ENCODE data around the gene CTNNA3.
"Not testable (repeated sequence)": the region's sequence is repeated elsewhere in the genome, so short reads cannot be mapped to it uniquely, and the experiment has no call there.

The CTNNA3 gene

GRCh38 chr10:67602268-67602950 lies 93.6 kb downstream of the CTNNA3 start:
- no peak for DNase-seq (ENCODE audit: low read depth in 2 of 2)

GRCh38 chr10:67599597-67599996 lies 96.4 kb downstream of the CTNNA3 start:
- no peak for DNase-seq (ENCODE audit: low read depth in 2 of 2)

- no peak for DNase-seq (ENCODE audit: low read depth in 2 of 2)
Observed at GRCh38 chr10:67596641-67597040, 99.4 kb downstream of the CTNNA3 start.

GRCh38 chr10:67587771-67588170 lies 108.2 kb downstream of the CTNNA3 start:
- no peak for DNase-seq (ENCODE audit: low read depth in 2 of 2)

- no peak for DNase-seq (ENCODE audit: low read depth in 2 of 2)
Observed at GRCh38 chr10:67575532-67575931, 120.5 kb downstream of the CTNNA3 start.

GRCh38 chr10:67573484-67573883 lies 122.5 kb downstream of the CTNNA3 start:
- no peak for DNase-seq (ENCODE audit: low read depth in 2 of 2)

GRCh38 chr10:67571503-67571902 lies 124.5 kb downstream of the CTNNA3 start:
- DNase-seq (ENCODE audit: low read depth in 2 of 2) = no peak

- not testable (repeated sequence) for DNase-seq (ENCODE audit: low read depth in 2 of 2)
Observed at GRCh38 chr10:67558311-67558710, 137.7 kb downstream of the CTNNA3 start.

- no peak for DNase-seq (ENCODE audit: low read depth in 2 of 2)
Observed at GRCh38 chr10:67553254-67553653, 142.7 kb downstream of the CTNNA3 start.

GRCh38 chr10:67550838-67551402 lies 145.1 kb downstream of the CTNNA3 start:
- DNase-seq (ENCODE audit: low read depth in 2 of 2) = no peak

GRCh38 chr10:67550046-67550445 lies 145.9 kb downstream of the CTNNA3 start:
- DNase-seq (ENCODE audit: low read depth in 2 of 2) = no peak

- DNase-seq (ENCODE audit: low read depth in 2 of 2) = no peak
Observed at GRCh38 chr10:67549390-67549789, 146.6 kb downstream of the CTNNA3 start.

GRCh38 chr10:67541411-67541810 lies 154.6 kb downstream of the CTNNA3 start:
- no peak for DNase-seq (ENCODE audit: low read depth in 2 of 2)

GRCh38 chr10:67539312-67539711 lies 156.7 kb downstream of the CTNNA3 start:
- DNase-seq (ENCODE audit: low read depth in 2 of 2) = no peak

- no peak for DNase-seq (ENCODE audit: low read depth in 2 of 2)
Observed at GRCh38 chr10:67537906-67538305, 158.1 kb downstream of the CTNNA3 start.

GRCh38 chr10:67533376-67533775 lies 162.6 kb downstream of the CTNNA3 start:
- no peak for DNase-seq (ENCODE audit: low read depth in 2 of 2)

GRCh38 chr10:67530990-67531389 lies 165.0 kb downstream of the CTNNA3 start:
- DNase-seq (ENCODE audit: low read depth in 2 of 2) = not testable (repeated sequence)

- no peak for DNase-seq (ENCODE audit: low read depth in 2 of 2)
Observed at GRCh38 chr10:67527351-67527750, 168.6 kb downstream of the CTNNA3 start.

- DNase-seq (ENCODE audit: low read depth in 2 of 2) = no peak
Observed at GRCh38 chr10:67521546-67521945, 174.4 kb downstream of the CTNNA3 start.

GRCh38 chr10:67520924-67521520 lies 175.0 kb downstream of the CTNNA3 start:
- no peak for DNase-seq (ENCODE audit: low read depth in 2 of 2)

- no peak for DNase-seq (ENCODE audit: low read depth in 2 of 2)
Observed at GRCh38 chr10:67519434-67519833, 176.6 kb downstream of the CTNNA3 start.

GRCh38 chr10:67518756-67519155 lies 177.2 kb downstream of the CTNNA3 start:
- no peak for DNase-seq (ENCODE audit: low read depth in 2 of 2)

- DNase-seq (ENCODE audit: low read depth in 2 of 2) = no peak
Observed at GRCh38 chr10:67518043-67518442, 178.0 kb downstream of the CTNNA3 start.
